A549 (cell line): ENCODE measurements around the gene EHBP1. TPM values are rescaled to one million over a fixed set of nuclear protein-coding genes. Genes with fewer than 3 reads are reported as not detected.

ENCODE experiments used
- ATAC-seq, 2 experiments: fragments of 200-7000 bp in 1 of 2; fragments of >200 bp in 1 of 2; cut with Nextera tagmentation in 1 of 2; cut with Tn5 transposase in 1 of 2; 3 replicates each; pipeline versions ENCODE4 v1.8.0 to v1.9.1; 2018 to 2020; ENCODE audit warnings: mild to moderate bottlenecking in 1 of 2, moderate library complexity in 1 of 2
- CTCF ChIA-PET: fragments of 300-600 bp; sonication (Branson Sonifier 250); formaldehyde crosslinking; extraction: SDS; loops from one replicate; lab custom pipeline; 2021; ENCODE audit warnings: antibody characterized with exemption, inconsistent platforms; lab: Yijun Ruan, JAX
- POLR2A ChIA-PET: fragments of 350-600 bp; formaldehyde crosslinking; extraction: SDS; loops from one replicate; lab custom pipeline; 2021; ENCODE audit warnings: antibody characterized with exemption, inconsistent platforms; lab: Yijun Ruan, JAX
- DNase-seq, 2 experiments: peaks; one replicate each; pipeline versions ENCODE4 v3.0.0 to v3.0.0-alpha.2; 2011 to 2016; ENCODE audit warnings: low read depth in 1 of 2, low spot score in 1 of 2
- FAIRE-seq: peaks from 2 replicates; lab custom pipeline; 2011; peaks lifted over from hg19 to GRCh38; lab: Jason Lieb, UNC
- H3K27ac ChIP-seq, 2 experiments: fragments of >200 bp; sonication (Bioruptor Twin); formaldehyde crosslinking; 3 replicates each; pipeline ENCODE4 v1.5.1; 2016 to 2017
- H3K4me1 ChIP-seq: fragments of >200 bp; sonication (Bioruptor Twin); formaldehyde crosslinking; 3 replicates; pipeline ENCODE4 v1.6.1; 2016
- H3K4me2 ChIP-seq: fragments of >200 bp; sonication (Bioruptor Twin); formaldehyde crosslinking; 3 replicates; pipeline ENCODE4 v1.6.1; 2016
- H3K4me3 ChIP-seq: fragments of >200 bp; sonication (Bioruptor Twin); formaldehyde crosslinking; 3 replicates; pipeline ENCODE4 v1.5.1; 2016
- H3K9me3 ChIP-seq: fragments of >200 bp; sonication (Bioruptor Twin); formaldehyde crosslinking; 3 replicates; pipeline ENCODE4 v1.6.1; 2016
- BHLHE40 ChIP-seq: IDR thresholded peaks from 2 replicates; pipeline ENCODE4 v1.6.1; 2012; ENCODE audit warnings: low read depth, low read length, inconsistent platforms
- CBX2 ChIP-seq: fragments of 200-600 bp; sonication (generic); IDR thresholded peaks from 2 replicates; pipeline ENCODE4 v1.6.1; 2016; ENCODE audit warnings: low read depth, mild to moderate bottlenecking, borderline replicate concordance
- CBX8 ChIP-seq: fragments of 200-600 bp; sonication (generic); IDR thresholded peaks from 2 replicates; pipeline ENCODE4 v1.6.1; 2016
- EHF ChIP-seq: fragments of 250-450 bp; sonication (Bioruptor Pico); IDR thresholded peaks from 2 replicates; pipeline ENCODE4 v1.5.0; 2020; ENCODE audit warnings: mild to moderate bottlenecking
- ELK1 ChIP-seq: fragments of 150-350 bp; IDR thresholded peaks from 2 replicates; pipeline ENCODE4 v1.6.1; 2014; ENCODE audit warnings: low read depth, mild to moderate bottlenecking, low read length
- EP300 ChIP-seq, 2 experiments: fragments of >200 bp; sonication (Bioruptor Twin); formaldehyde crosslinking; IDR thresholded peaks; 2 replicates in 1 of 2; 3 replicates in 1 of 2; pipeline ENCODE4 v1.6.1; 2016 to 2017
- ESRRA ChIP-seq: fragments of 150-350 bp; IDR thresholded peaks from 2 replicates; pipeline ENCODE4 v1.6.1; 2014; ENCODE audit warnings: mild to moderate bottlenecking, low read length, borderline replicate concordance
- FOSB ChIP-seq: fragments of 250-450 bp; sonication (Bioruptor Pico); IDR thresholded peaks from 2 replicates; pipeline ENCODE4 v1.5.0; 2020; ENCODE audit warnings: mild to moderate bottlenecking, moderate library complexity
- FOXS1 ChIP-seq: fragments of 250-450 bp; sonication (Bioruptor Pico); IDR thresholded peaks from 2 replicates; pipeline ENCODE4 v1.5.0; 2020; ENCODE audit warnings: mild to moderate bottlenecking, moderate library complexity
- HDAC2 ChIP-seq: fragments of 200-600 bp; sonication (generic); IDR thresholded peaks from 2 replicates; pipeline ENCODE4 v1.6.1; 2016
- JUNB ChIP-seq: fragments of >200 bp; sonication (Bioruptor Twin); formaldehyde crosslinking; IDR thresholded peaks from 2 replicates; pipeline ENCODE4 v1.6.1; 2016
- KDM1A ChIP-seq: fragments of 200-600 bp; sonication (generic); IDR thresholded peaks from 2 replicates; pipeline ENCODE4 v1.6.1; 2016; ENCODE audit warnings: low read depth, mild to moderate bottlenecking
- KDM5A ChIP-seq: fragments of 200-600 bp; sonication (generic); IDR thresholded peaks from 2 replicates; pipeline ENCODE4 v1.6.1; 2016; ENCODE audit warnings: antibody characterized with exemption, mild to moderate bottlenecking
- MAFK ChIP-seq: fragments of 450-650 bp; IDR thresholded peaks from 2 replicates; pipeline ENCODE4 v1.6.1; 2014; ENCODE audit not compliant: partially characterized antibody
- MYC ChIP-seq: IDR thresholded peaks from 2 replicates; pipeline ENCODE4 v1.6.1; 2012; ENCODE audit warnings: mild to moderate bottlenecking, inconsistent platforms, low read length, improper control_type of control experiment, borderline replicate concordance
- NFE2L2 ChIP-seq: fragments of 150-350 bp; conservative IDR thresholded peaks from 2 replicates; pipeline ENCODE4 v1.6.1; 2014; ENCODE audit warnings: low read length
- NR3C1 ChIP-seq: fragments of >200 bp; sonication (Bioruptor Twin); formaldehyde crosslinking; IDR thresholded peaks from 3 replicates; pipeline ENCODE4 v1.6.1; 2017
- PHF8 ChIP-seq: fragments of 200-600 bp; sonication (generic); IDR thresholded peaks from 2 replicates; pipeline ENCODE4 v1.6.1; 2016; ENCODE audit warnings: low read depth, mild to moderate bottlenecking, antibody characterized with exemption, moderate library complexity, borderline replicate concordance
- POLR2A ChIP-seq: IDR thresholded peaks from 2 replicates; pipeline ENCODE4 v1.6.1; 2012; ENCODE audit warnings: mild to moderate bottlenecking, low read length
- RAD21 ChIP-seq, 2 experiments: fragments of >200 bp in 1 of 2; sonication (Bioruptor Twin) in 1 of 2; formaldehyde crosslinking in 1 of 2; IDR thresholded peaks in 1 of 2; conservative IDR thresholded peaks in 1 of 2; 2 replicates in 1 of 2; 3 replicates in 1 of 2; pipeline ENCODE4 v1.6.1; 2012 to 2018; ENCODE audit warnings: inconsistent platforms in 1 of 2
- RARB ChIP-seq: fragments of 250-450 bp; sonication (Bioruptor Pico); IDR thresholded peaks from 2 replicates; pipeline ENCODE4 v1.8.0; 2021; ENCODE audit warnings: mild to moderate bottlenecking, moderate library complexity
- RCOR1 ChIP-seq: fragments of 150-350 bp; IDR thresholded peaks from 2 replicates; pipeline ENCODE4 v1.6.1; 2014; ENCODE audit warnings: antibody characterized with exemption, low read length, low read depth
- RFX5 ChIP-seq: fragments of 450-650 bp; IDR thresholded peaks from 2 replicates; pipeline ENCODE4 v1.7.1; 2014; ENCODE audit warnings: antibody characterized with exemption, mild to moderate bottlenecking, moderate library complexity
- SREBF2 ChIP-seq: fragments of 450-650 bp; IDR thresholded peaks from 2 replicates; pipeline ENCODE4 v1.6.1; 2014; ENCODE audit warnings: mild to moderate bottlenecking, moderate library complexity
- ZC3H11A ChIP-seq: fragments of 450-650 bp; IDR thresholded peaks from 2 replicates; pipeline ENCODE4 v1.6.1; 2014; ENCODE audit warnings: antibody characterized with exemption, mild to moderate bottlenecking
- WGBS: methylation state at CpG from one replicate; pipeline ENCODE4 v1.1.6; 2017; ENCODE audit errors: missing lambda C conversion rate; 5-methylcytosine and 5-hydroxymethylcytosine counted together
- polyA plus RNA-seq, 4 experiments: library from polyadenylated mRNA; depleted of rRNA in 3 of 4; stranded (reverse); fragments of >200 nt; fragmentation: RNase III in 1 of 4; extraction: RNeasy Plus Mini Kit Qiagen cat#74134 plus additional on column Dnase treatment in 1 of 4; gene quantifications; 2 replicates in 3 of 4; 3 replicates in 1 of 4; pipeline ENCODE4 v1.2.3, GENCODE V29; 2011 to 2017
- TF ChIP-seq, protein P1 (sequence below): fragments of 250-450 bp; sonication (Bioruptor Pico); IDR thresholded peaks from 2 replicates; pipeline ENCODE4 v1.5.0; 2021; ENCODE audit warnings: mild to moderate bottlenecking, moderate library complexity, borderline replicate concordance

Gene EHBP1
- polyA plus RNA-seq, 2 of the 4 experiments (the other 2 are of a cell fraction): 65.7 to 204 TPM

GRCh38 chr2:62934517-62934916, 229.0 kb downstream of the EHBP1 start:
- TF ChIP-seq RARB (CRISPR knock-in tag) (no peak), POLR2A (no peak), EHF (no peak), ZC3H11A (no peak), CBX8 (no peak), SREBF2 (no peak), PHF8 (no peak), HDAC2 (no peak), KDM1A (no peak), EP300 (IDR thresholded peaks at IDR 0.05) (no peak), FOSB (CRISPR knock-in tag) (no peak), BHLHE40 (no peak), MAFK (no peak), NR3C1 (no peak), NFE2L2 (no peak)
- TF ChIP-seq, protein P1, sequence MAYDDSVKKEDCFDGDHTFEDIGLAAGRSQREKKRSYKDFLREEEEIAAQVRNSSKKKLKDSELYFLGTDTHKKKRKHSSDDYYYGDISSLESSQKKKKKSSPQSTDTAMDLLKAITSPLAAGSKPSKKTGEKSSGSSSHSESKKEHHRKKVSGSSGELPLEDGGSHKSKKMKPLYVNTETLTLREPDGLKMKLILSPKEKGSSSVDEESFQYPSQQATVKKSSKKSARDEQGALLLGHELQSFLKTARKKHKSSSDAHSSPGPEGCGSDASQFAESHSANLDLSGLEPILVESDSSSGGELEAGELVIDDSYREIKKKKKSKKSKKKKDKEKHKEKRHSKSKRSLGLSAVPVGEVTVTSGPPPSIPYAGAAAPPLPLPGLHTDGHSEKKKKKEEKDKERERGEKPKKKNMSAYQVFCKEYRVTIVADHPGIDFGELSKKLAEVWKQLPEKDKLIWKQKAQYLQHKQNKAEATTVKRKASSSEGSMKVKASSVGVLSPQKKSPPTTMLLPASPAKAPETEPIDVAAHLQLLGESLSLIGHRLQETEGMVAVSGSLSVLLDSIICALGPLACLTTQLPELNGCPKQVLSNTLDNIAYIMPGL (CRISPR knock-in tag): no peak
- no peak for DNase-seq
- Histone ChIP-seq H3K4me1 (no peaks in the 10 kb centered on the region), H3K27ac (no peak overlapping the region), H3K9me3 (no peaks in the 10 kb centered on the region), H3K4me3 (no peak overlapping the region), H3K4me2 (no peak overlapping the region)
- ChIA-PET POLR2A (no interaction called here), CTCF (interaction anchor here (1.9 kb wide), 1 partner anchor 14 kb away, joined by 5 read pairs; no protein-coding TSS in a partner anchor)
- FAIRE-seq: no peak
- 86% methylated on average over 2 of the region's 2 CpGs for WGBS
- ATAC-seq: no peak

GRCh38 chr2:62938126-62938525, 232.6 kb downstream of the EHBP1 start:
- DNase-seq: no peak
- no peak for TF ChIP-seq RFX5
- no peak for TF ChIP-seq MYC
- TF ChIP-seq JUNB: no peak
- no peak for TF ChIP-seq RCOR1
- no peak for TF ChIP-seq EP300 (IDR thresholded peaks at IDR 0.05)
- no peak for TF ChIP-seq ESRRA
- no peak for TF ChIP-seq PHF8
- TF ChIP-seq ELK1: no peak
- TF ChIP-seq CBX2: no peak
- no peak for TF ChIP-seq RAD21 (conservative IDR thresholded peaks at IDR 0.05 in 1 of 2, IDR thresholded peaks at IDR 0.05 in 1 of 2)
- TF ChIP-seq NFE2L2: no peak
- TF ChIP-seq FOXS1: no peak
- no peak for TF ChIP-seq KDM5A
- no peak for FAIRE-seq
- ChIA-PET POLR2A (no interaction called here), CTCF (no interaction called here)
- no peak for ATAC-seq
- Histone ChIP-seq H3K9me3 (no peaks in the 10 kb centered on the region), H3K4me3 (no peak overlapping the region), H3K27ac (no peak overlapping the region), H3K4me1 (no peaks in the 10 kb centered on the region), H3K4me2 (no peak overlapping the region)
- 80% methylated on average over 1 of the region's 1 CpG for WGBS
